Cardiac fibroblast (primary cell): Measurements from ENCODE around the gene KRTCAP2.

Experiments used
- DNase-seq, 2 donors: peaks; one replicate each; pipeline versions ENCODE4 v3.0.0 to v3.0.0-alpha.2; 2010; ENCODE audit warnings: low read depth in 2 of 2
- H3K4me3 ChIP-seq, 2 donors: replicated peaks in 1 of 2; 1 replicate in 1 of 2; 2 replicates in 1 of 2; pipeline ENCODE4 v1.5.1; 2011; ENCODE audit warnings: low read depth in 2 of 2, low read length in 2 of 2, mild to moderate bottlenecking in 2 of 2, moderate library complexity in 1 of 2
- TF ChIP-seq, protein P1 (sequence below): IDR thresholded peaks from one replicate; pipeline ENCODE4 v1.5.1; 2011; ENCODE audit warnings: low read depth, mild to moderate bottlenecking, low read length, inconsistent platforms

Gene KRTCAP2

GRCh38 chr1:155137154-155137949, 35.8 kb downstream of the KRTCAP2 start:
- H3K4me3 ChIP-seq = peak overlapping the region; percentile 48 to 75
- TF ChIP-seq, protein P1, sequence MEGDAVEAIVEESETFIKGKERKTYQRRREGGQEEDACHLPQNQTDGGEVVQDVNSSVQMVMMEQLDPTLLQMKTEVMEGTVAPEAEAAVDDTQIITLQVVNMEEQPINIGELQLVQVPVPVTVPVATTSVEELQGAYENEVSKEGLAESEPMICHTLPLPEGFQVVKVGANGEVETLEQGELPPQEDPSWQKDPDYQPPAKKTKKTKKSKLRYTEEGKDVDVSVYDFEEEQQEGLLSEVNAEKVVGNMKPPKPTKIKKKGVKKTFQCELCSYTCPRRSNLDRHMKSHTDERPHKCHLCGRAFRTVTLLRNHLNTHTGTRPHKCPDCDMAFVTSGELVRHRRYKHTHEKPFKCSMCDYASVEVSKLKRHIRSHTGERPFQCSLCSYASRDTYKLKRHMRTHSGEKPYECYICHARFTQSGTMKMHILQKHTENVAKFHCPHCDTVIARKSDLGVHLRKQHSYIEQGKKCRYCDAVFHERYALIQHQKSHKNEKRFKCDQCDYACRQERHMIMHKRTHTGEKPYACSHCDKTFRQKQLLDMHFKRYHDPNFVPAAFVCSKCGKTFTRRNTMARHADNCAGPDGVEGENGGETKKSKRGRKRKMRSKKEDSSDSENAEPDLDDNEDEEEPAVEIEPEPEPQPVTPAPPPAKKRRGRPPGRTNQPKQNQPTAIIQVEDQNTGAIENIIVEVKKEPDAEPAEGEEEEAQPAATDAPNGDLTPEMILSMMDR = no peak
- no peak for DNase-seq

DNA sequence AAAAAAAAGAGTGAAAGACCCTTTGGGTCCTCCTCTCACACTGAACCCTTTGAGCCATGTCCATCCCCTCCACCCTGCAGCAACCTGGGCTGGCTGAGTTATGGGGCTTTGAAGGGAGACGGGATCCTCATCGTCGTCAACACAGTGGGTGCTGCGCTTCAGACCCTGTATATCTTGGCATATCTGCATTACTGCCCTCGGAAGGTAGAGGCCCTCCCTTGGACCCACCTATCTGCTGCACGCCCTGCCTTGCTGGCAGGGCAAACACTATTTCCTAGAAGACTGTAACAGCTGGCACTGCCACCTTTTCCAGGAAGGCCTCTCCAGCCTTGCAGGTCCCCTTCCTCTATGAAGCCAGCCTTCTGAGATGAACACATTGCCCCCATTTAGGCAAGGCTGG, 36.4 kb downstream of the KRTCAP2 start:
- DNase-seq = no peak
- TF ChIP-seq, protein P1 = no peak
- H3K4me3 ChIP-seq = peak overlapping the region; percentile 48 to 75

DNA sequence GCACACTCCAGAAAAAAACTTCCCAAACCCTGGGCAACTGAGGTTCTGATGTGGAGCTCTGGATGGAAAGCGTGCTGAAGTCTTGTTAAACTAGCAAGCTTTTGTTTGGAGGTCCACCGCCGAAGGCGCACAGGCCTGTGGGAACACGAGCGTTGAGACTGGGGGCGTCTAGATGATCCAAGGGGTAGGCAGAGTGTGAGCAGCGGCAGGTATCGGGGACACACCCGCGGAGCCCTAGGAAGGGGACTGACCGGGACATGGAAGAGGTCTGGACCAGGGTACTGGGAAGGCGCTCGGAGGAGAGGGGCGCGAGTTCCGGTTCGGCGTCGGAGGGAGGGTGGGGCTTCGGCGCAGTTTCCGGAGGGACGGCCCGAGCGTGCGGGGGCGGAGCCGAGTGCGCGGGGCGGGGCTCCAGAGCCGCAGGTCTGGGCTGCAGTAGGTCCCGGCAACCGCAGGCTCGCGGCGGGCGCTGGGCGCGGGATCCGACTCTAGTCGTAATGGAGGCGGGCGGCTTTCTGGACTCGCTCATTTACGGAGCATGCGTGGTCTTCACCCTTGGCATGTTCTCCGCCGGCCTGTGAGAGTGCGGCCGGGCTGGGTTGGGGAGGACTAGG, 37.6 kb downstream of the KRTCAP2 start, which contains the start of gene SLC50A1:
SLC50A1 (plus strand) TSS at position 438 of the 614 bp plus-strand sequence; CDS start at position 498, 60 bp downstream.
- peak within 1 kb of the TSS; percentile 75 to 79 for H3K4me3 ChIP-seq
- TF ChIP-seq, protein P1 = no peak
- peak; percentile 92 to 97 for DNase-seq

DNA sequence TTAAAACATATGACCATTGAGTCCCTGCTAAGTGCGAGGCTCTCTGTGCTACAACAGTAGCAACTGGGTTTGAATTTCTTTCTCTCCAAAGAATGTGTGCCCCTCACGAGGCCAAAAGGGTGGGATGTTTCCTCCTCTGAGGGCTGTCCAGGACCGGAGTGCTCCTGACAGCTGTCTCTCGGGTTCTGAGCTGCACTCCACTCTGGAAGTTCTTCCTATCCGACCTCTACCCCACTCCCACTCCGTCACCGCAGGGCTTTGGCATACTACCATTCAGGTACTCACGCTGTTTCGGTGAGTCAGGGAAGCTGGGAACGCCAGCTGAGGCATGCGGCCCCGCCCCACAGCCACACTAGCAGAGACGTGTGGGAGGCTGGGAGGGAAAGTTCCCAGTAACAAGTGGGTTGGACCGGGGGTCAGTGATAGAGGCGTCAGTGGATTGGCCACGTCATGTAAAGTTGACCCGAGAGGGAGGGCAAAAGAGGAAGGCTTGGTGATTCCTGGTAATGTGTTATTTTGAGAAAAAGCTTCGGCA, 38.2 kb downstream of the KRTCAP2 start:
- TF ChIP-seq, protein P1 = no peak
- peak; percentile 97 to 98 for DNase-seq
- H3K4me3 ChIP-seq = peak overlapping the region; percentile 75 to 79

DNA sequence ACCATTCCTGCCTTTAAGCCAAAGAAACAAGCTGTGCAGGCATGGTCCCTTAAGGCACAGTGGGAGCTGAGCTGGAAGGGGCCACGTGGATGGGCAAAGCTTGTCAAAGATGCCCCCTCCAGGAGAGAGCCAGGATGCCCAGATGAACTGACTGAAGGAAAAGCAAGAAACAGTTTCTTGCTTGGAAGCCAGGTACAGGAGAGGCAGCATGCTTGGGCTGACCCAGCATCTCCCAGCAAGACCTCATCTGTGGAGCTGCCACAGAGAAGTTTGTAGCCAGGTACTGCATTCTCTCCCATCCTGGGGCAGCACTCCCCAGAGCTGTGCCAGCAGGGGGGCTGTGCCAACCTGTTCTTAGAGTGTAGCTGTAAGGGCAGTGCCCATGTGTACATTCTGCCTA, 38.8 kb downstream of the KRTCAP2 start:
- no peak for DNase-seq
- H3K4me3 ChIP-seq = no peak overlapping the region
- TF ChIP-seq, protein P1 = no peak

- no peak overlapping the region for H3K4me3 ChIP-seq
- TF ChIP-seq, protein P1 = no peak
- no peak for DNase-seq
Observed at GRCh38 chr1:155133799-155134281, 39.3 kb downstream of the KRTCAP2 start.
